Nephron progenitor cell (in vitro differentiated cells): ENCODE results near the gene LDLRAD3.

Experiments
- DNase-seq: peaks from one replicate; pipeline ENCODE4 v3.0.0; 2021
- H3K27ac Mint-ChIP-seq: 2 replicates; pipeline ENCODE4 v1.8.0; 2021; ENCODE audit warnings: mild to moderate bottlenecking, moderate library complexity, mixed read lengths
- H3K27me3 Mint-ChIP-seq: 2 replicates; pipeline ENCODE4 v1.8.0; 2021; ENCODE audit warnings: mild to moderate bottlenecking, low read depth, mixed read lengths; ENCODE audit not compliant: poor library complexity
- H3K36me3 Mint-ChIP-seq: 2 replicates; pipeline ENCODE4 v1.8.0; 2021; ENCODE audit warnings: low read depth, mixed read lengths
- H3K4me1 Mint-ChIP-seq: 2 replicates; pipeline ENCODE4 v1.8.0; 2021; ENCODE audit warnings: mixed read lengths
- H3K4me3 Mint-ChIP-seq: 2 replicates; pipeline ENCODE4 v1.8.0; 2021; ENCODE audit warnings: mild to moderate bottlenecking, moderate library complexity, mixed read lengths
- H3K9me3 Mint-ChIP-seq: 2 replicates; pipeline ENCODE4 v1.8.0; 2021; ENCODE audit warnings: mild to moderate bottlenecking, moderate library complexity, mixed read lengths
- TF ChIP-seq, protein P1 (sequence below): fragments of 200-600 bp; sonication (generic); IDR thresholded peaks from 2 replicates; pipeline ENCODE4 v1.5.0; 2021; ENCODE audit warnings: antibody characterized with exemption

The LDLRAD3 gene

DNA sequence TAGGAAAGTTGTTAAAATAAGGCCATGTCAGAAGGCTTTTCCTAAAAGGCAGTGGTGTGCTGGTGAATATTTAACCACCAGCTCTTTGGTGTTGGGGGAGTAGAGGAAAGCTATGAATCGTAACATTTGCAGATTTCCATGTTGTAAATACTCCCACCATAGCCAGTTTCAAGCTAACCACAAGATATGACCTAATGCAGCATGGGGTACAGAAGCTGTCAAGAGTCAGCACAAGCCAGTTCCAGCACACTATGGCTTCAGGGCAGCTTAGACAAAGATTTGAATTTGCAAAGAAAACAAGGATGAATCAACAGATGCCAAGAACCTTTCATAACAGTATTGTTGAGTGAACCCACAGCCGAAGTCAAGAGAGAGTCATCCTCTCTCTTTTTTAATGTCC is 305.4 kb downstream of the LDLRAD3 start:
- TF ChIP-seq, protein P1, sequence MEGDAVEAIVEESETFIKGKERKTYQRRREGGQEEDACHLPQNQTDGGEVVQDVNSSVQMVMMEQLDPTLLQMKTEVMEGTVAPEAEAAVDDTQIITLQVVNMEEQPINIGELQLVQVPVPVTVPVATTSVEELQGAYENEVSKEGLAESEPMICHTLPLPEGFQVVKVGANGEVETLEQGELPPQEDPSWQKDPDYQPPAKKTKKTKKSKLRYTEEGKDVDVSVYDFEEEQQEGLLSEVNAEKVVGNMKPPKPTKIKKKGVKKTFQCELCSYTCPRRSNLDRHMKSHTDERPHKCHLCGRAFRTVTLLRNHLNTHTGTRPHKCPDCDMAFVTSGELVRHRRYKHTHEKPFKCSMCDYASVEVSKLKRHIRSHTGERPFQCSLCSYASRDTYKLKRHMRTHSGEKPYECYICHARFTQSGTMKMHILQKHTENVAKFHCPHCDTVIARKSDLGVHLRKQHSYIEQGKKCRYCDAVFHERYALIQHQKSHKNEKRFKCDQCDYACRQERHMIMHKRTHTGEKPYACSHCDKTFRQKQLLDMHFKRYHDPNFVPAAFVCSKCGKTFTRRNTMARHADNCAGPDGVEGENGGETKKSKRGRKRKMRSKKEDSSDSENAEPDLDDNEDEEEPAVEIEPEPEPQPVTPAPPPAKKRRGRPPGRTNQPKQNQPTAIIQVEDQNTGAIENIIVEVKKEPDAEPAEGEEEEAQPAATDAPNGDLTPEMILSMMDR, result no peak
- no peak overlapping the region for H3K27ac Mint-ChIP-seq
- peaks cover 11% of the 10 kb centered on the region for H3K4me1 Mint-ChIP-seq
- H3K36me3 Mint-ChIP-seq, result peaks cover 26% of the 10 kb centered on the region
- DNase-seq, result no peak
- H3K9me3 Mint-ChIP-seq, result peaks cover 15% of the 10 kb centered on the region
- peaks cover 6% of the 10 kb centered on the region for H3K27me3 Mint-ChIP-seq
- H3K4me3 Mint-ChIP-seq, result no peak overlapping the region

DNA sequence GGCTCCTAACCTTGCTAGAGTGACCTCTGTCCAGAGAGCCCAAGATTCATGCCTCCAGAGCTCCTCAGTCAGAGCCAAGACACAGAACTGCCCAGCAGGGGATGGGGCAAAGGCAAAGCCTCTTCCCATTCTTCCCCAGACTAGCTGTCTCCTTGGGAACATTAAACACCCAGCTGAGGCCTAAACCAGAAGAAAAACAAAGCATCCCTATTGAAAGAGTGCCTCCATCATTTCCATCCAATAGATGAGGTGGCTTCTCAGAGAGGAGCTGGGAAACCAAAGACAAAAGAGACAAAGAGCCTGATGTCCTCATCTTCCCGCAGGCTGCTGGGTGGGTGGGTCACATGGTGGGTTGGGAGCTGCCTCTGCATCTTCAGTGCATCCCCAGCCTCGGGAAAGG is 308.0 kb downstream of the LDLRAD3 start:
- Mint-ChIP-seq H3K4me3 (no peak overlapping the region), H3K36me3 (peaks cover 17% of the 10 kb centered on the region), H3K9me3 (peaks cover 13% of the 10 kb centered on the region), H3K27me3 (peaks cover 10% of the 10 kb centered on the region), H3K4me1 (peaks cover 13% of the 10 kb centered on the region), H3K27ac (no peak overlapping the region)
- TF ChIP-seq, protein P1, result no peak
- DNase-seq, result no peak

DNA sequence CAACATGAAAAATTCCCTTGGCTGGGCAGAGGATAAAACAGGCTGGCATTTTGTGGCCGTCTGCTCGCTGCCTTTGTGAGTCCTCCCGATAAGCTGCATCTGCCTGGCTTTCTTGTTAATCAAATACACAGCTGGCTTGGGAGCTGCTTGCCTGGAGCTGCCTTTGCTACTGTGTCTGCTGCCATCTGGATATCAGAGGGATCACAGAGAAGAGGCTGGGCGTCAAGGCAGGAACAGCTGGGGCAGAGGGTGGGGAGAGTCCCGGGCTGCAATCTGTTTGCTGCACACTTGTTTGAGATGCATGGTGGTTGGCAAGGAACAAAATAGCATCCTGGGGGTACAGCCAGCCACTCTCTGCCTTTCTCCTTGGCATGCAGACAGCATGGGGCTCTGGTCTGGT is 309.4 kb downstream of the LDLRAD3 start:
- Mint-ChIP-seq H3K9me3 (peaks cover 13% of the 10 kb centered on the region), H3K36me3 (peaks cover 11% of the 10 kb centered on the region), H3K27me3 (peaks cover 10% of the 10 kb centered on the region), H3K4me1 (peaks cover 27% of the 10 kb centered on the region), H3K4me3 (no peak overlapping the region), H3K27ac (no peak overlapping the region)
- TF ChIP-seq, protein P1, result no peak
- DNase-seq, result no peak

DNA sequence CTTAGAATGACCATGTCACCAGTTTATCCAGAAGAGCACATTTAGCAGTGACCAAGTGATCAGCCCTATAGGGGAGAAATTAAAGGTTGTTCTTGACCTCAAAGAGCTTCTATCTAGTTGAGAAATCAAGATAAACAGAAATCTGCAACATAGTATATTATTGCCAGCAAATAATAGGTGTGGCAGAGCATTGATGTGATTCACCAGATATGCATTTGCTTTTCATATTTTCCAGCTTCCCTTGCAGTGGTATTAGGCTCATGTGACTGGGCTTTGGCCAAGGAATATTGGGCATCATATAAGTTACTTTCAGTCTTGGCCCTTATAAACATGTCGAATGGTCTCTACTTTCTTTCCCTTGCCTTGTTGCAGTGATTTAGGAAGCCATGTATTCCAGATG is 310.9 kb downstream of the LDLRAD3 start:
- no peak for DNase-seq
- TF ChIP-seq, protein P1, result no peak
- no peak overlapping the region for H3K4me3 Mint-ChIP-seq
- no peak overlapping the region for H3K27ac Mint-ChIP-seq
- peaks cover 39% of the 10 kb centered on the region for H3K4me1 Mint-ChIP-seq
- H3K36me3 Mint-ChIP-seq, result peaks cover 11% of the 10 kb centered on the region
- peaks cover 13% of the 10 kb centered on the region for H3K9me3 Mint-ChIP-seq
- peaks cover 10% of the 10 kb centered on the region for H3K27me3 Mint-ChIP-seq

DNA sequence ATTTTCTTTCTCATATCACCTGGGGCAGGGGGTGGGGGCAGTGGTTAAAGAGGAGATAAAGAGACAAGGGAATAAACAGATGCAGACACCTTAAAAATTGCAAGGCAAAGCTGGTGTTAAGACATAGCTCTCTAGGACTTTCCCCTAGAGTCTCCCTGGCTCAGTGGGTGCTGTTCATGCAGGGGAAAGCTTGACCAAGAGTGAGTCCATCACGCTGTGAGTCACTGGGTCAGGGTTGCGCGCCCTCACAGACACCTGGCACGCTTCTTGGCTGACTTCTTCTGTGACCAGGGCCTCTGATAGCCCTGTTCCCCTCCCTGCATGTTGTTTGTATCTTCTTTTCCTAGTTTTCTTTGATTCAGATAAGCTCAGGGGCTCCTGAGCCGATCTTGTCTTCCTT is 313.5 kb downstream of the LDLRAD3 start:
- Mint-ChIP-seq H3K4me1 (peaks cover 45% of the 10 kb centered on the region), H3K27me3 (peaks cover 4% of the 10 kb centered on the region), H3K27ac (no peak overlapping the region), H3K9me3 (peaks cover 5% of the 10 kb centered on the region), H3K4me3 (no peak overlapping the region), H3K36me3 (peaks cover 5% of the 10 kb centered on the region)
- TF ChIP-seq, protein P1, result no peak
- no peak for DNase-seq

DNA sequence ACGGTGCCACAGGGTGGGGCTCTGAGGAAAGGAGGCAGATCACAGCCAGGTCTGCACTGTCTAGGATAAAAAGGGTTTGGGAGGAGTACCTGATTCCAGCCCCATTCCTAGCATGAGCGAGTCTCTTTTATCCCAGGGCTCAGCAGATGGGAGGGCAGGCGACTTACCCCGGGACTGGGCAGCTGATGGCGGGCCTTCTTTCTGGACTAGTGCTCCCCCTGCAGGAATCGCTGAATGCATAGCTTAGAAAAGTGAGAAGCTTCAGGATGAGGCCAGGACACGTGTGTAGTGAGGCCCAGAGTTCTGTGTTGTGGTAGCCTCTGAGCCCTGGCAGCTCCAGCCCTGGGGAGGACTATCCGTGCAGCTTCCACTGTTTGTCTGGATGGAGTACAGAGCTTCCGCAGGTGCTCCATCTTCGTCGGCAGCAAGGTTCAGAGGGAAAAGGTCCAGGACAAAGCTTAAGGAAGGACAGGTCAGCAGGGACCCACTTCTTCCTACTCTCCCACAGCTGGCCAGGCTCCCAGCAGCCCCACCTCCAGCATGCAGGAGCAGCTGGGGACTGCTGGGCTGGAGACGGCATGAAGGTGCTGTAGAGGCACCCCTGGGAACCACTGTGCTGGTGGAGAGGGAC is 315.0 kb downstream of the LDLRAD3 start:
- peak; percentile 64 for DNase-seq
- Mint-ChIP-seq H3K27me3 (peaks cover 4% of the 10 kb centered on the region), H3K36me3 (peaks cover 5% of the 10 kb centered on the region), H3K27ac (no peak overlapping the region), H3K4me1 (peaks cover 51% of the 10 kb centered on the region), H3K9me3 (peaks cover 5% of the 10 kb centered on the region), H3K4me3 (no peak overlapping the region)
- TF ChIP-seq, protein P1, result peak; percentile 53
